Heart left ventricle (tissue), 16 donors: ENCODE data around the gene ITPK1. TPM values are rescaled to one million over a fixed set of nuclear protein-coding genes. Genes with fewer than 3 reads are reported as not detected.

Experiments used
- ATAC-seq, 4 donors: fragments of 200-7000 bp; cut with Tn5 transposase; one replicate each; pipeline ENCODE4 v1.9.1; 2020 to 2022; ENCODE audit warnings: moderate library complexity in 4 of 4, mild to moderate bottlenecking in 3 of 4, moderate number of reproducible peaks in 1 of 4
- DNase-seq, 5 donors: peaks; one replicate each; pipeline ENCODE4 v3.0.0-alpha.2; 2020
- H3K27ac ChIP-seq, 12 donors: fragments of 200-600 bp; sonication (generic) in 4 of 12; one replicate each; pipeline versions ENCODE4 v1.5.0 to v1.8.0; 2016 to 2022; ENCODE audit warnings: mild to moderate bottlenecking in 2 of 12
- H3K27me3 ChIP-seq, 9 donors: fragments of 200-600 bp; sonication (generic) in 2 of 9; one replicate each; pipeline versions ENCODE4 v1.5.1 to v1.8.0; 2016 to 2022; ENCODE audit warnings: mild to moderate bottlenecking in 3 of 9
- H3K36me3 ChIP-seq, 9 donors: fragments of 200-600 bp; sonication (generic) in 2 of 9; one replicate each; pipeline versions ENCODE4 v1.5.0 to v1.8.0; 2018 to 2022; ENCODE audit warnings: mild to moderate bottlenecking in 2 of 9
- H3K4me1 ChIP-seq, 12 donors: fragments of 200-600 bp; sonication (generic) in 4 of 12; one replicate each; pipeline versions ENCODE4 v1.5.0 to v1.8.0; 2016 to 2022; ENCODE audit warnings: mild to moderate bottlenecking in 3 of 12
- H3K4me3 ChIP-seq, 12 donors: fragments of 200-600 bp; sonication (generic) in 4 of 12; one replicate each; pipeline versions ENCODE4 v1.5.0 to v1.8.0; 2017 to 2022; ENCODE audit warnings: mild to moderate bottlenecking in 9 of 12, moderate library complexity in 4 of 12
- H3K9me3 ChIP-seq, 12 donors: fragments of 200-600 bp; sonication (generic) in 4 of 12; one replicate each; pipeline versions ENCODE4 v1.5.0 to v1.8.0; 2016 to 2022; ENCODE audit warnings: mild to moderate bottlenecking in 1 of 12
- POLR2A ChIP-seq, 2 donors: fragments of 450-650 bp; IDR thresholded peaks; one replicate each; pipeline ENCODE4 v1.6.1; 2017; ENCODE audit warnings: antibody characterized with exemption in 2 of 2, mild to moderate bottlenecking in 2 of 2, moderate library complexity in 2 of 2
- WGBS, 4 donors: extraction: QIAGEN DNeasy Blood & Tissue Kit in 2 of 4; methylation state at CpG; one replicate each; pipeline versions ENCODE4 v1.1.5 to v1.1.7; 2013 to 2018; 5-methylcytosine and 5-hydroxymethylcytosine counted together
- intact Hi-C, 10 donors: fragments of 100-400 bp; cut with DNase I; formaldehyde crosslinking; loops; one replicate each; pipeline versions ENCODE4 v1.11.1 to v1.14.2; 2022
- polyA plus RNA-seq, 2 donors: library from polyadenylated mRNA; stranded (reverse); fragments of 200-250 nt; gene quantifications; one replicate each; pipeline ENCODE4 v1.2.3, GENCODE V29; 2013
- total RNA-seq, 9 donors: library from RNA; depleted of rRNA in 2 of 9; stranded (reverse); fragments of >200 nt in 2 of 9; fragmentation: NEBNext Ultra II Directional in 3 of 9; extraction: Animal tissue kit (Norgen Biotek cat#: 25700) in 3 of 9; gene quantifications; one replicate each; pipeline versions ENCODE4 v1.1.0 to v1.2.4, GENCODE V29; 2016 to 2023
- TF ChIP-seq, protein P1 (sequence below), 12 donors: fragments of 200-600 bp; sonication (generic) in 4 of 12; IDR thresholded peaks; one replicate each; pipeline versions ENCODE4 v1.5.0 to v1.8.0; 2018 to 2022; ENCODE audit warnings: antibody characterized with exemption in 12 of 12, mild to moderate bottlenecking in 5 of 12
- donor health status: ischemic (EF 13 %, LVEDD 7.1; RV severe dilation, severe dysfunction).
- donor health status: healthy with polysubstance abuse.
- donor health status: DM: no; HTN: yes; CAD: no.
- donor health status: DM: no; HTN: no; CAD: no.
- donor health status: ischemic (EF 25% LVEDD 6.9; RV normal size, moderate dysfunction).
- donor health status: ischemic (EF 25% LVEDD 5.7; RV mildly dilated, moderate dysfunction).
- donor health status: healthy.
- donor health status: DM: yes; HTN: yes; CAD: no.
- donor health status: ischemic (EF 35%, LVEDD 5.7; RV mildly dilated, moderate dysfunction).
- donor health status: nonischemic (EF 11% LVEDD 7.7; RV severe dilation, severe dysfunction).
- donor health status: DM: yes; HTN: yes; CAD: no.
- donor health status: PGD.
- donor health status: ischemic (EF 29% LVEDD 5.4; RV normal size, mild dysfunction).
- donor health status: nonischemic (EF 23%, LVEDD 6.1; RV moderate dilation, normal function).

The ITPK1 gene
- total and polyA plus RNA-seq, 11 donors: 44.5 to 158 (median 91.0) TPM

DNA sequence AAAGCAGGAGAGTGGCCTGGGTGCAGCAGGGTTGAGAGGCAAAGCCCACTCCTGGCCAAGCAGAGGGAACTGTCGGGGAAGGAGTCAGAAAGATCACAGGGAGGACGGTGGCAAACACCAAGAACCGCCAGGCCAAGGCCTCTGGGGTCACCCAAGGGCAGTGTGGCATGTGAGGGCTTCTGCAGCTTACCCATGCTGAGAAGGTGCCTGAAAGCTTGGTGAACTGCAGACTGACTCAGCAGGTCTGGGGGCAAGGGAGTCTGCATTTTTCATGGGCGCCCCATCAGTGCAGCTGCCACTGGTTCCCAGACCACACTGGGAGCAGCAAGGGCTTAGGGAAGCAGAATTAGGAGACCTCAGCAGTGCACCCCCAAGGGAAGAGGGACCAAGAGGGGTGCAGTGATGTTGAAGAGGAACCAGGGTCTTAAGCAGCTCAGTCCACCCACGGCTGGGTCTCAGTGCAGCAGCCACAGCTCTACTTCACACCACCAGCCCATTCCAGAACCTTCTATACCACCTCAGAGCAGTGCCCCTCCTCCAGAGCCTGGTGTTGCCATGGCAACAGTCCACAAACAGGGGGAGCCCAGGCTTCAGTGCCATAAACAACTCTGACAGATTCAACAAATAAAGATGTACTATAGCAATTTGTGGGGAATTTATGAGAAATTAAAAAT is 59.4 kb downstream of the ITPK1 start:
- intact Hi-C loops: no loop called here
- Histone ChIP-seq H3K9me3 (no peaks in the 10 kb centered on the region), H3K4me1 (peaks cover 0 to 53% (median 34%) of the 10 kb centered on the region in 12 donors), H3K36me3 (no peaks in the 10 kb centered on the region), H3K4me3 (no peak overlapping the region), H3K27ac (peak overlapping the region in 11 of 12 donors; percentile 0 to 85 (median 75)), H3K27me3 (no peaks in the 10 kb centered on the region)
- no peak for TF ChIP-seq POLR2A (IDR thresholded peaks at IDR 0.05)
- TF ChIP-seq, protein P1, sequence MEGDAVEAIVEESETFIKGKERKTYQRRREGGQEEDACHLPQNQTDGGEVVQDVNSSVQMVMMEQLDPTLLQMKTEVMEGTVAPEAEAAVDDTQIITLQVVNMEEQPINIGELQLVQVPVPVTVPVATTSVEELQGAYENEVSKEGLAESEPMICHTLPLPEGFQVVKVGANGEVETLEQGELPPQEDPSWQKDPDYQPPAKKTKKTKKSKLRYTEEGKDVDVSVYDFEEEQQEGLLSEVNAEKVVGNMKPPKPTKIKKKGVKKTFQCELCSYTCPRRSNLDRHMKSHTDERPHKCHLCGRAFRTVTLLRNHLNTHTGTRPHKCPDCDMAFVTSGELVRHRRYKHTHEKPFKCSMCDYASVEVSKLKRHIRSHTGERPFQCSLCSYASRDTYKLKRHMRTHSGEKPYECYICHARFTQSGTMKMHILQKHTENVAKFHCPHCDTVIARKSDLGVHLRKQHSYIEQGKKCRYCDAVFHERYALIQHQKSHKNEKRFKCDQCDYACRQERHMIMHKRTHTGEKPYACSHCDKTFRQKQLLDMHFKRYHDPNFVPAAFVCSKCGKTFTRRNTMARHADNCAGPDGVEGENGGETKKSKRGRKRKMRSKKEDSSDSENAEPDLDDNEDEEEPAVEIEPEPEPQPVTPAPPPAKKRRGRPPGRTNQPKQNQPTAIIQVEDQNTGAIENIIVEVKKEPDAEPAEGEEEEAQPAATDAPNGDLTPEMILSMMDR (IDR thresholded peaks at IDR 0.05): no peak
- peak; percentile 8 to 33 (median 26) for ATAC-seq
- peak in 1 of 5 donors; percentile 24 for DNase-seq
- 68 to 71% (median 69%) methylated on average over 5 of the region's 5 CpGs for WGBS, 4 donors

DNA sequence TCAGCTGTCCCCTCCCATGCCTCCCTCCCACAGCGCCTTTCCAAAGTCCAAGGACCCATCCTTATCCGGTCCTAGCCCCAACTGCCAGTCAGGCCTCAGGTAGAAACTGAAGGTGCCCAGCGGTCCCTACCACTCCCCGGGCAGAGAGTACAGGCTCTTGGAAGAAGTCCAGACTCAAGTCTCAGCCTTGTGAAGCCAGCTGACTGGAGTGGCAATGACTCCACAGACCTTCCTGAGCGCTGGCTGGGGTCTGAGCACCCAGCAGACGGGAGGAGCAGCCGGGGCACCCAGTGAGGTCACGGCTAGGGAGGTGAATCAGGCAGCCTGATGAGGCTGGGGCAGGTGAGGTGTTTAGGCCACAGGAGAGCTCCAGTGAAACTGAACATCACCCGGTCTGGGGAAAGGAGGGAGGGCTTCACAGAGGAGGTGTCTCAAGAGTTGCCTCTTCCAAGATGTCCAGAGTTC is 60.0 kb downstream of the ITPK1 start:
- no peaks in the 10 kb centered on the region for H3K27me3 ChIP-seq
- intact Hi-C loops: no loop called here
- ATAC-seq (peak; percentile 18 to 47 (median 32)), DNase-seq (peak in 1 of 5 donors; percentile 47)
- no peak for TF ChIP-seq POLR2A (IDR thresholded peaks at IDR 0.05)
- TF ChIP-seq, protein P1 (IDR thresholded peaks at IDR 0.05): no peak
- WGBS, 4 donors: 54 to 80% (median 73%) methylated on average over 8 to 9 of the region's 9 CpGs
- no peak overlapping the region for H3K4me3 ChIP-seq
- peaks cover 0 to 51% (median 32%) of the 10 kb centered on the region in 12 donors for H3K4me1 ChIP-seq
- H3K36me3 ChIP-seq: no peaks in the 10 kb centered on the region
- H3K27ac ChIP-seq: peak overlapping the region in 11 of 12 donors; percentile 0 to 85 (median 75)
- H3K9me3 ChIP-seq: no peaks in the 10 kb centered on the region

DNA sequence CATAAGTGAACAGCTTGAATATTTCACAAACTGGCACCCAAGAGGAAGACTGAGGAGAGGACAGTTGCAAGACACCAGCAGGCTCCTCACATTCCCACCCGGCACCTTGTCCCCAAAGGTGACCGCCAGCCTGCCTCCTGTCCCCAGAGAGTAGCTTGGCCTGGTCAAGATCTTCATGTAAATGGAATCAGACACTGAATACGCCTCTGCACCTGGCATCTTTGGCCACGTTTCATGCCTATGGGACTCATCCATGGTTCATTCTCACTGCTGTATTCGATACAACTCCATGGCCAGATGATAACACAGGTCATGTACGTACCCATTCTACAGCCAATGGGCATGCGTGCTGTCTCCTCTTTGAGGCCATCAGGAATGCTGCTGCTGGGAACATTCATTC is 60.8 kb downstream of the ITPK1 start:
- no peak for TF ChIP-seq POLR2A (IDR thresholded peaks at IDR 0.05)
- TF ChIP-seq, protein P1 (IDR thresholded peaks at IDR 0.05): no peak
- H3K4me1 ChIP-seq: peaks cover 0 to 51% (median 34%) of the 10 kb centered on the region in 12 donors
- no peaks in the 10 kb centered on the region for H3K9me3 ChIP-seq
- WGBS, 4 donors: 93 to 100% (median 98%) methylated on average over 7 of the region's 7 CpGs
- peak overlapping the region in 1 of 12 donors; percentile 82 for H3K27ac ChIP-seq
- ATAC-seq: no peak
- H3K4me3 ChIP-seq: no peak overlapping the region
- no peaks in the 10 kb centered on the region for H3K36me3 ChIP-seq
- intact Hi-C loops: no loop called here
- peak in 1 of 5 donors; percentile 9 for DNase-seq
- H3K27me3 ChIP-seq: no peaks in the 10 kb centered on the region

DNA sequence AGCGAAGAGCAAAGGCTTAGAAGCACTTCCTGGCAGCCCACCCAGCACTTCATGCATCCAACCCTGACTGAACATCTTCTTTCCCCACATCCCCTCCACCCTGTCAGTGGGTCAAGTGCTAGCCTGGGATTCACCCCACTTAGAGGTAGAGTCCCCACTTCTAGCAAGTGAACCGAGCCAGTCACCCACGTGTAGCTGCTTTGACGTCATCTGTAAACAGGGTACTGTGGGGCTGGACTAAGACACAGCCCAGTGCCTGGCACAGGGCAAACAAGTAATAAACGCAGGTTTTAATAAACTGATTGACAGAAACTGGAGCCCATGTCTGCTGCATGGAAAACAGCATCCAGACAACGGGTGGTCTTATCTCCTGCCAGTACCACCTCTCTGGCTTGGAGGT is 61.7 kb downstream of the ITPK1 start:
- no peak for DNase-seq
- H3K9me3 ChIP-seq: no peaks in the 10 kb centered on the region
- no peaks in the 10 kb centered on the region for H3K36me3 ChIP-seq
- intact Hi-C loops: no loop called here
- H3K4me3 ChIP-seq: no peak overlapping the region
- peak overlapping the region in 1 of 12 donors; percentile 82 for H3K27ac ChIP-seq
- no peaks in the 10 kb centered on the region for H3K27me3 ChIP-seq
- 75 to 85% (median 76%) methylated on average over 6 of the region's 6 CpGs for WGBS, 4 donors
- no peak for ATAC-seq
- no peak for TF ChIP-seq POLR2A (IDR thresholded peaks at IDR 0.05)
- TF ChIP-seq, protein P1 (IDR thresholded peaks at IDR 0.05): no peak
- peaks cover 0 to 58% (median 39%) of the 10 kb centered on the region in 12 donors for H3K4me1 ChIP-seq
